ENCODE measurements around the gene STKLD1. TPM values are rescaled to one million over a fixed set of nuclear protein-coding genes. Genes with fewer than 3 reads are reported as not detected.

Gene STKLD1
- total and polyA plus RNA-seq, 9 of the 15 experiments (the other 6 are each of a cell fraction or from before 2014, with no cell fraction given): 0.10 to 0.65 (median 0.33) TPM; not detected in 2

GRCh38 chr9:133448487-133448972, 72.4 kb downstream of the STKLD1 start:
- Histone ChIP-seq H3K9me1 (ENCODE audit: control insufficient read depth, insufficient read depth, low read length) (no peaks in the 10 kb centered on the region), H3K9ac (ENCODE audit: insufficient read depth in 1 of 2, low read depth in 2 of 2, low read length in 2 of 2) (no peak overlapping the region; a peak in 1 of 4 replicates), H3K27ac (ENCODE audit: extremely low read depth, low read depth, low read length) (no peak overlapping the region), H4K20me1 (replicated peaks; ENCODE audit: control insufficient read depth, insufficient read depth, low read length) (peaks cover 5% of the 10 kb centered on the region; the same call in 1 of the 2 replicates), H3K4me3 (no peak overlapping the region), H2AFZ (ENCODE audit: low read depth, low read length) (no peak overlapping the region), H3K27me3 (ENCODE audit: control insufficient read depth in 2 of 2, insufficient read depth in 2 of 2, low read length in 2 of 2) (peaks cover 35 to 60% of the 10 kb centered on the region in 2 experiments; a peak in 4 of 5 replicates), H3K4me1 (replicated peaks in 1 of 2; ENCODE audit: control insufficient read depth in 2 of 2, insufficient read depth in 2 of 2, low read length in 2 of 2) (peaks cover 0 to 15% of the 10 kb centered on the region in 2 experiments; a peak in 1 of 5 replicates), H3K79me2 (ENCODE audit: control insufficient read depth, insufficient read depth, low read length) (no peaks in the 10 kb centered on the region), H3K36me3 (ENCODE audit: control insufficient read depth, insufficient read depth, low read length) (no peaks in the 10 kb centered on the region), H3K9me3 (replicated peaks; ENCODE audit: control insufficient read depth, insufficient read depth, low read depth, low read length) (no peaks in the 10 kb centered on the region), H3K4me2 (ENCODE audit: insufficient read depth, low read length) (no peak overlapping the region)
- ATAC-seq: no peak
- ChIA-PET CTCF (ENCODE audit: low intra/inter-chr PET ratio) (no interaction called here), POLR2A (interaction anchor here (1.0 kb wide), 1 partner anchor 12 kb away, joined by 4 read pairs; the partner anchor contains the start of gene CACFD1)
- no peak for DNase-seq (ENCODE audit: extremely low read depth in 1 of 4, low spot score in 3 of 4)
- TF ChIP-seq NFIC (IDR thresholded peaks at IDR 0.05) (peak; percentile 35; the same call in 1 of the 2 replicates), VEZF1 (CRISPR knock-in tag; IDR thresholded peaks at IDR 0.05) (no peak), HNRNPL (IDR thresholded peaks at IDR 0.05; ENCODE audit: low read depth, low read length) (no peak)
- no TSS peak for BruUV-seq (replicated peaks)
- no peak for FAIRE-seq
- WGBS (ENCODE audit: insufficient coverage, low coverage, missing lambda C conversion rate): 1% methylated on average over 9 of the region's 13 CpGs
- intact Hi-C loops (cut with micrococcal nuclease) (no loop called here), in situ Hi-C loops (cut with MboI) (no loop called here)

GRCh38 chr9:133449760-133450159, 73.6 kb downstream of the STKLD1 start:
- POLR2A ChIA-PET: no interaction called here
- H3K27ac ChIP-seq (ENCODE audit: extremely low read depth, low read depth, low read length): no peak overlapping the region
- intact Hi-C loops (cut with micrococcal nuclease) (no loop called here), in situ Hi-C loops (cut with MboI) (no loop called here)
- no peaks in the 10 kb centered on the region for H3K36me3 ChIP-seq (ENCODE audit: control insufficient read depth, insufficient read depth, low read length)
- no peaks in the 10 kb centered on the region for H3K79me2 ChIP-seq (ENCODE audit: control insufficient read depth, insufficient read depth, low read length)
- WGBS (ENCODE audit: insufficient coverage, low coverage, missing lambda C conversion rate): 12% methylated on average over 11 of the region's 12 CpGs
- FAIRE-seq (no peak), ATAC-seq (no peak), DNase-seq (ENCODE audit: extremely low read depth in 1 of 4, low spot score in 3 of 4) (no peak)
- peaks cover 27 to 60% of the 10 kb centered on the region in 2 experiments; a peak in 4 of 5 replicates for H3K27me3 ChIP-seq (ENCODE audit: control insufficient read depth in 2 of 2, insufficient read depth in 2 of 2, low read length in 2 of 2)
- no peak overlapping the region for H3K4me2 ChIP-seq (ENCODE audit: insufficient read depth, low read length)
- CTCF ChIA-PET (ENCODE audit: low intra/inter-chr PET ratio): no interaction called here
- no peak overlapping the region for H3K4me3 ChIP-seq
- no TSS peak for BruUV-seq (replicated peaks)
- no peaks in the 10 kb centered on the region for H3K9me1 ChIP-seq (ENCODE audit: control insufficient read depth, insufficient read depth, low read length)
- H2AFZ ChIP-seq (ENCODE audit: low read depth, low read length): no peak overlapping the region
- H4K20me1 ChIP-seq (replicated peaks; ENCODE audit: control insufficient read depth, insufficient read depth, low read length): peaks cover 8% of the 10 kb centered on the region; the same call in 1 of the 2 replicates
- H3K9me3 ChIP-seq (replicated peaks; ENCODE audit: control insufficient read depth, insufficient read depth, low read depth, low read length): no peaks in the 10 kb centered on the region
- peaks cover 0 to 22% of the 10 kb centered on the region in 2 experiments; a peak in 2 of 5 replicates for H3K4me1 ChIP-seq (replicated peaks in 1 of 2; ENCODE audit: control insufficient read depth in 2 of 2, insufficient read depth in 2 of 2, low read length in 2 of 2)
- H3K9ac ChIP-seq (ENCODE audit: insufficient read depth in 1 of 2, low read depth in 2 of 2, low read length in 2 of 2): no peak overlapping the region
- TF ChIP-seq SNRNP70 (optimal IDR thresholded peaks at IDR 0.05; ENCODE audit: low read depth, low read length) (no peak), ZNF197 (CRISPR knock-in tag; IDR thresholded peaks at IDR 0.05; ENCODE audit: low read depth) (no peak), MCM7 (IDR thresholded peaks at IDR 0.05) (no peak), CREBBP (IDR thresholded peaks at IDR 0.05; ENCODE audit: low read depth, low read length) (no peak), ATF4 (CRISPR knock-in tag; IDR thresholded peaks at IDR 0.05) (no peak), CHCHD3 (CRISPR knock-in tag; IDR thresholded peaks at IDR 0.05) (no peak), HMGN3 (IDR thresholded peaks at IDR 0.05; ENCODE audit: borderline replicate concordance, extremely low read depth, insufficient read length, low read depth, low read length) (no peak), DEAF1 (CRISPR knock-in tag; IDR thresholded peaks at IDR 0.05) (no peak)

Measured in K562 (cell line).